GM12872 (cell line): ENCODE measurements around the gene SPOCK1.

Source experiments
- TF ChIP-seq, protein P1 (sequence below): IDR thresholded peaks from 3 replicates; pipeline ENCODE4 v1.5.1; 2011; ENCODE audit warnings: low read depth, mild to moderate bottlenecking, low read length, moderate library complexity; ENCODE audit not compliant: insufficient read depth

Gene SPOCK1

GRCh38 chr5:137312011-137312410, 187.1 kb downstream of the SPOCK1 start:
- TF ChIP-seq, protein P1, sequence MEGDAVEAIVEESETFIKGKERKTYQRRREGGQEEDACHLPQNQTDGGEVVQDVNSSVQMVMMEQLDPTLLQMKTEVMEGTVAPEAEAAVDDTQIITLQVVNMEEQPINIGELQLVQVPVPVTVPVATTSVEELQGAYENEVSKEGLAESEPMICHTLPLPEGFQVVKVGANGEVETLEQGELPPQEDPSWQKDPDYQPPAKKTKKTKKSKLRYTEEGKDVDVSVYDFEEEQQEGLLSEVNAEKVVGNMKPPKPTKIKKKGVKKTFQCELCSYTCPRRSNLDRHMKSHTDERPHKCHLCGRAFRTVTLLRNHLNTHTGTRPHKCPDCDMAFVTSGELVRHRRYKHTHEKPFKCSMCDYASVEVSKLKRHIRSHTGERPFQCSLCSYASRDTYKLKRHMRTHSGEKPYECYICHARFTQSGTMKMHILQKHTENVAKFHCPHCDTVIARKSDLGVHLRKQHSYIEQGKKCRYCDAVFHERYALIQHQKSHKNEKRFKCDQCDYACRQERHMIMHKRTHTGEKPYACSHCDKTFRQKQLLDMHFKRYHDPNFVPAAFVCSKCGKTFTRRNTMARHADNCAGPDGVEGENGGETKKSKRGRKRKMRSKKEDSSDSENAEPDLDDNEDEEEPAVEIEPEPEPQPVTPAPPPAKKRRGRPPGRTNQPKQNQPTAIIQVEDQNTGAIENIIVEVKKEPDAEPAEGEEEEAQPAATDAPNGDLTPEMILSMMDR, result no peak

DNA sequence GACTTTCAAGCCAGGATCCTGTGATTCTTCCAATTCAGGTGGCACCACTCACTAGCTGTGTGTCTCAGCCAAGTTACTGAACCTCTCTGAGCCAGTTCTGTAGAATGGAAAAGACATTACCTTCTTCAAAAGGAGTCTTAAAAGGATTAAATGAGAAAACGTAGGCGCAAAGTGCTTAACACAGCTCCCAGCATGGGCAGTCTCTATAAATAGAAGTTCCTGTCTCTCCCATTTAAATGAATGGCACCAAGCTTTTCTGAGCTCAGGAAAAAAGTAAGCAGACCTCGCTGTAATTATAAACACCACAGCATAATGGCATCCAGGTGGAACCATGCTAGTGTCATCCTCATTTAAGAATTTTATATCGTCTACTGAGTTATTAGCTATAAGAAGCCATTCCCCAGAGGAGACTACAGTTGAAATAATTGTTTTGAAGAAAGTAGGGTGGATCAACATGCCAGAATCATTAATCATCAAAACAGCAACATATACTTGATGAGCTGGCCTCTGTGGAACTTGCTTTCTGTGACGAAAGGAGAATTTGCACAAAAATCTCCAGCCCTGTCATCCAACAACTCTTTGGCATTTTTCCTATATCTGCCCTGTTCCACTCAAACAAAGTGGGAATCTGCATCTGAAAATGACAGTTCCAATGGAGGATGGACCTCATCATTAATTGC, 188.9 kb downstream of the SPOCK1 start:
- TF ChIP-seq, protein P1, result no peak

- TF ChIP-seq, protein P1, result no peak
These were observed 189.8 kb downstream of the SPOCK1 start for GRCh38 chr5:137309290-137309689.

- TF ChIP-seq, protein P1, result no peak
These were observed 190.8 kb downstream of the SPOCK1 start for GRCh38 chr5:137308311-137308710.

DNA sequence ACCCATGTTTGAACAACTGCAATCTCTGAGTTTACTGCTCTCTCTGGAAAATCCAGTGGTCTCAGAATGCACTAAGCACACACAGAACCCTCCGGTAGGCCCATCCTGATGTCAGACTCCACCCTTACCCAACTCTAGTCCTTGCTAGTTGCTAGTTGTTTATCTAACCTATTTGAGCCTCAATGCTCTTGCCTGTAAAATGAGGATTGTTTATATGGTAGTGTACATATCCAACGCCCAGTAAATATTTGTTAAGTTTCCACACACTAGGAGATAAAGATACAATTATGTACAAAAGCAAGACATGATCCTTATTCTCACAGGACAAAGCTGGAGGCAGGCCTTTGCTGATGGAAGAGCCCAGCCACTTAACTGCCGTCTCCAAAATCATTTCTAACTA, 192.2 kb downstream of the SPOCK1 start:
- TF ChIP-seq, protein P1, result no peak

- TF ChIP-seq, protein P1, result no peak
These were observed 193.0 kb downstream of the SPOCK1 start for GRCh38 chr5:137305971-137306602.

DNA sequence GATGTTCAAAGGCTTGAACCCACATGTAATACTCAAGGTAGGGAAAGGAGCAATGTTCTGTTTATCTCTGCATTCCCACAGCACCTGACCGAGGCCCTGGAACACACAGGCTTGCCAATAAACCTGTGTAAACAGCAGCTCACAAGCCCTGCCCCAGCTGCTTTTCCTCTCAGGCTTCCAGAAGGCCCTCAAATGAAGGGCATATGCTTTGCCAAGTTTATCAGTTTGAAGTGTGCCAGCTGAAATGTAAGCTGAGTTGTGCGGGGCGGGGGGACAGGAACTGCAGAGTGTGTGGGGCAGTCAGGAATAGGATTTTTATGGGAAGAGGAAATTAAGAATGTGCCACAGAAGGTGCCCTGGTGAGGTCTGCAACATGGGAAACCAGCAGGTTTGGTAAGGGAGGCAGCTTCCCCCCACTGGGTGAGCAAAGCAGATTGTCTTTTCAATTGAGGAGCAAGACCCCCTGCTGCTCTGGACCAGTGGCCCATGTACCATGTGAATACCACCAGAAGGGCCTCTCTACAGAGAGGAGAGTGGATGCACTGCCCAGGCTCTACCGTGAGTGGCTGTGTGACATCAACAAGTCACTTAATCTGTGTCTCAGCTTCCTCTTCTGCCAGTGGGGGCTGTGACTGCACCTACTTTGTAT, 194.8 kb downstream of the SPOCK1 start:
- TF ChIP-seq, protein P1, result no peak
